Stimulated activated naive CD8-positive, alpha-beta T cell treated with anti-CD3 and anti-CD28 coated beads, Interleukin-15, Interleukin-2, amounts not matched to agents 100 ng/mL and 50 ng/mL, for 24 hours (primary cell): ENCODE results near the gene TMEM269.

Experiments
- H3K27ac Mint-ChIP-seq: one replicate; pipeline ENCODE4 v1.8.0; 2021; ENCODE audit warnings: mild to moderate bottlenecking, mixed read lengths
- H3K27me3 Mint-ChIP-seq: one replicate; pipeline ENCODE4 v1.8.0; 2021; ENCODE audit warnings: mixed read lengths
- H3K36me3 Mint-ChIP-seq: one replicate; pipeline ENCODE4 v1.8.0; 2021; ENCODE audit warnings: low read depth, mixed read lengths
- H3K4me1 Mint-ChIP-seq: one replicate; pipeline ENCODE4 v1.8.0; 2021; ENCODE audit warnings: low read depth, mixed read lengths
- H3K4me3 Mint-ChIP-seq: one replicate; pipeline ENCODE4 v1.8.0; 2021; ENCODE audit warnings: mild to moderate bottlenecking, mixed read lengths
- H3K9me3 Mint-ChIP-seq: one replicate; pipeline ENCODE4 v1.8.0; 2021; ENCODE audit warnings: mixed read lengths

TMEM269 gene

GRCh38 chr1:42817440-42817767 lies 32.6 kb downstream of the TMEM269 start:
- H3K4me3 Mint-ChIP-seq, result peak overlapping the region; percentile 81

GRCh38 chr1:42817976-42818375 lies 33.2 kb downstream of the TMEM269 start:
- H3K9me3 Mint-ChIP-seq, result no peaks in the 10 kb centered on the region
- H3K4me3 Mint-ChIP-seq, result peak overlapping the region; percentile 81
- H3K36me3 Mint-ChIP-seq, result peaks cover 9% of the 10 kb centered on the region
- no peak overlapping the region for H3K27ac Mint-ChIP-seq
- H3K27me3 Mint-ChIP-seq, result no peaks in the 10 kb centered on the region
- peaks cover 25% of the 10 kb centered on the region for H3K4me1 Mint-ChIP-seq

More at GRCh38 chr1:42817440-42817767, 32.6 kb downstream of the TMEM269 start:
- Mint-ChIP-seq H3K36me3 (peaks cover 11% of the 10 kb centered on the region), H3K4me1 (peaks cover 21% of the 10 kb centered on the region), H3K9me3 (no peaks in the 10 kb centered on the region), H3K27ac (no peak overlapping the region), H3K27me3 (no peaks in the 10 kb centered on the region)

GRCh38 chr1:42820813-42821212 lies 36.0 kb downstream of the TMEM269 start:
- no peak overlapping the region for H3K4me3 Mint-ChIP-seq
- H3K27ac Mint-ChIP-seq, result no peak overlapping the region

GRCh38 chr1:42821690-42822089 lies 36.9 kb downstream of the TMEM269 start:
- no peaks in the 10 kb centered on the region for H3K36me3 Mint-ChIP-seq
- no peak overlapping the region for H3K4me3 Mint-ChIP-seq
- peaks cover 22% of the 10 kb centered on the region for H3K4me1 Mint-ChIP-seq
- H3K27me3 Mint-ChIP-seq, result no peaks in the 10 kb centered on the region
- H3K27ac Mint-ChIP-seq, result no peak overlapping the region
- no peaks in the 10 kb centered on the region for H3K9me3 Mint-ChIP-seq

More at GRCh38 chr1:42820813-42821212, 36.0 kb downstream of the TMEM269 start:
- Mint-ChIP-seq H3K9me3 (no peaks in the 10 kb centered on the region), H3K4me1 (peaks cover 30% of the 10 kb centered on the region), H3K27me3 (no peaks in the 10 kb centered on the region), H3K36me3 (peaks cover 3% of the 10 kb centered on the region)

GRCh38 chr1:42822800-42823392 lies 38.1 kb downstream of the TMEM269 start:
- H3K9me3 Mint-ChIP-seq, result no peaks in the 10 kb centered on the region
- H3K27ac Mint-ChIP-seq, result peak overlapping the region; percentile 48
- H3K36me3 Mint-ChIP-seq, result no peaks in the 10 kb centered on the region
- H3K27me3 Mint-ChIP-seq, result no peaks in the 10 kb centered on the region
- H3K4me1 Mint-ChIP-seq, result peaks cover 15% of the 10 kb centered on the region
- no peak overlapping the region for H3K4me3 Mint-ChIP-seq

GRCh38 chr1:42824481-42825035 lies 39.8 kb downstream of the TMEM269 start:
- no peak overlapping the region for H3K27ac Mint-ChIP-seq
- no peaks in the 10 kb centered on the region for H3K27me3 Mint-ChIP-seq
- no peaks in the 10 kb centered on the region for H3K36me3 Mint-ChIP-seq
- no peak overlapping the region for H3K4me3 Mint-ChIP-seq
- H3K9me3 Mint-ChIP-seq, result no peaks in the 10 kb centered on the region
- peaks cover 12% of the 10 kb centered on the region for H3K4me1 Mint-ChIP-seq

GRCh38 chr1:42825036-42825851 lies 40.5 kb downstream of the TMEM269 start:
- H3K27me3 Mint-ChIP-seq, result no peaks in the 10 kb centered on the region
- no peaks in the 10 kb centered on the region for H3K9me3 Mint-ChIP-seq
- no peak overlapping the region for H3K27ac Mint-ChIP-seq
- no peaks in the 10 kb centered on the region for H3K36me3 Mint-ChIP-seq
- peaks cover 12% of the 10 kb centered on the region for H3K4me1 Mint-ChIP-seq
- H3K4me3 Mint-ChIP-seq, result no peak overlapping the region

- H3K27me3 Mint-ChIP-seq, result no peaks in the 10 kb centered on the region
- no peaks in the 10 kb centered on the region for H3K36me3 Mint-ChIP-seq
- H3K27ac Mint-ChIP-seq, result no peak overlapping the region
- no peaks in the 10 kb centered on the region for H3K9me3 Mint-ChIP-seq
- no peaks in the 10 kb centered on the region for H3K4me1 Mint-ChIP-seq
- H3K4me3 Mint-ChIP-seq, result no peak overlapping the region
Observed at GRCh38 chr1:42830631-42831030, 45.8 kb downstream of the TMEM269 start.

- no peaks in the 10 kb centered on the region for H3K4me1 Mint-ChIP-seq
- no peaks in the 10 kb centered on the region for H3K36me3 Mint-ChIP-seq
- H3K4me3 Mint-ChIP-seq, result no peak overlapping the region
- no peak overlapping the region for H3K27ac Mint-ChIP-seq
- H3K27me3 Mint-ChIP-seq, result no peaks in the 10 kb centered on the region
- H3K9me3 Mint-ChIP-seq, result no peaks in the 10 kb centered on the region
Observed at GRCh38 chr1:42831273-42831672, 46.5 kb downstream of the TMEM269 start.

- no peaks in the 10 kb centered on the region for H3K9me3 Mint-ChIP-seq
- H3K27ac Mint-ChIP-seq, result no peak overlapping the region
- no peaks in the 10 kb centered on the region for H3K36me3 Mint-ChIP-seq
- H3K27me3 Mint-ChIP-seq, result no peaks in the 10 kb centered on the region
- no peaks in the 10 kb centered on the region for H3K4me1 Mint-ChIP-seq
- no peak overlapping the region for H3K4me3 Mint-ChIP-seq
Observed at GRCh38 chr1:42832641-42833240, 48.0 kb downstream of the TMEM269 start.

GRCh38 chr1:42833981-42834380 lies 49.2 kb downstream of the TMEM269 start:
- Mint-ChIP-seq H3K27me3 (no peaks in the 10 kb centered on the region), H3K4me3 (no peak overlapping the region), H3K36me3 (no peaks in the 10 kb centered on the region), H3K9me3 (no peaks in the 10 kb centered on the region), H3K27ac (no peak overlapping the region), H3K4me1 (no peaks in the 10 kb centered on the region)

GRCh38 chr1:42834803-42835202 lies 50.0 kb downstream of the TMEM269 start:
- Mint-ChIP-seq H3K9me3 (no peaks in the 10 kb centered on the region), H3K4me3 (no peak overlapping the region), H3K36me3 (no peaks in the 10 kb centered on the region), H3K27ac (peak overlapping the region; percentile 34), H3K27me3 (no peaks in the 10 kb centered on the region), H3K4me1 (no peaks in the 10 kb centered on the region)

- Mint-ChIP-seq H3K4me3 (no peak overlapping the region), H3K36me3 (no peaks in the 10 kb centered on the region), H3K9me3 (no peaks in the 10 kb centered on the region), H3K27me3 (no peaks in the 10 kb centered on the region), H3K27ac (no peak overlapping the region), H3K4me1 (no peaks in the 10 kb centered on the region)
Observed at GRCh38 chr1:42835422-42835821, 50.6 kb downstream of the TMEM269 start.

- H3K4me3 Mint-ChIP-seq, result no peak overlapping the region
- no peaks in the 10 kb centered on the region for H3K27me3 Mint-ChIP-seq
- no peaks in the 10 kb centered on the region for H3K9me3 Mint-ChIP-seq
- no peaks in the 10 kb centered on the region for H3K4me1 Mint-ChIP-seq
- H3K27ac Mint-ChIP-seq, result no peak overlapping the region
- H3K36me3 Mint-ChIP-seq, result peaks cover 9% of the 10 kb centered on the region
Observed at GRCh38 chr1:42837709-42838108, 52.9 kb downstream of the TMEM269 start.

GRCh38 chr1:42838482-42839190 lies 53.8 kb downstream of the TMEM269 start:
- Mint-ChIP-seq H3K4me3 (no peak overlapping the region), H3K36me3 (peaks cover 9% of the 10 kb centered on the region), H3K27ac (no peak overlapping the region), H3K9me3 (no peaks in the 10 kb centered on the region), H3K4me1 (no peaks in the 10 kb centered on the region), H3K27me3 (no peaks in the 10 kb centered on the region)
